Mammary epithelial cell (primary cell): Measurements from ENCODE around the gene VAPA.

ENCODE experiments used
- CTCF ChIP-seq, 2 donors: IDR thresholded peaks in 1 of 2; conservative IDR thresholded peaks in 1 of 2; 2 replicates each; pipeline ENCODE4 v1.5.1; 2011 to 2012; ENCODE audit warnings: inconsistent platforms in 2 of 2, low read length in 2 of 2, mild to moderate bottlenecking in 2 of 2, control low read depth in 1 of 2, low read depth in 1 of 2; ENCODE audit not compliant: insufficient read depth in 1 of 2; ENCODE audit errors: extremely low read depth in 1 of 2
- EZH2 ChIP-seq: IDR thresholded peaks from 2 replicates; pipeline ENCODE4 v1.6.1; 2012; ENCODE audit warnings: low read length, inconsistent platforms, borderline replicate concordance

- TF ChIP-seq EZH2 (no peak), CTCF (conservative IDR thresholded peaks at IDR 0.05 in 1 of 2, IDR thresholded peaks at IDR 0.05 in 1 of 2; ENCODE audit: extremely low read depth in 1 of 2, insufficient read depth in 1 of 2, low read depth in 1 of 2, low read length in 2 of 2) (no peak)
These were observed 83.9 kb downstream of the VAPA start for GRCh38 chr18:9997711-9998110.
